GM12801 (cell line): ENCODE measurements around the gene KHDC3L.

Experiments used
- CTCF ChIP-seq: IDR thresholded peaks from one replicate; pipeline ENCODE4 v1.5.1; 2011; ENCODE audit warnings: control low read depth; ENCODE audit not compliant: insufficient read length; ENCODE audit errors: extremely low read depth

The KHDC3L gene

GRCh38 chr6:73369563-73369962 is 7.1 kb downstream of the KHDC3L start, which contains the start of gene OOEP:
OOEP (minus strand) TSS chr6:73369897; CDS start chr6:73369792, 105 bp downstream.
- TF ChIP-seq CTCF = no peak

- TF ChIP-seq CTCF = no peak
Observed at GRCh38 chr6:73371984-73372383, 9.5 kb downstream of the KHDC3L start.

- TF ChIP-seq CTCF = no peak
Observed at GRCh38 chr6:73372516-73372915, 10.1 kb downstream of the KHDC3L start.

GRCh38 chr6:73375216-73375615 is 12.8 kb downstream of the KHDC3L start:
- TF ChIP-seq CTCF = no peak

GRCh38 chr6:73377225-73377624 is 14.8 kb downstream of the KHDC3L start:
- no peak for TF ChIP-seq CTCF

GRCh38 chr6:73382462-73383113 is 20.1 kb downstream of the KHDC3L start:
- TF ChIP-seq CTCF = no peak

GRCh38 chr6:73388433-73388799 is 26.0 kb downstream of the KHDC3L start:
- TF ChIP-seq CTCF = no peak
